SK-N-SH (cell line): ENCODE measurements around the gene ZKSCAN5.

ENCODE experiments used
- JUND ChIP-seq: IDR thresholded peaks from 2 replicates; pipeline ENCODE4 v1.4.0; 2012
- USF1 ChIP-seq: IDR thresholded peaks from 2 replicates; pipeline ENCODE4 v1.4.0; 2012; ENCODE audit warnings: low read depth, borderline replicate concordance

- TF ChIP-seq JUND (no peak), USF1 (no peak)
These were observed 36.0 kb upstream of the ZKSCAN5 start for GRCh38 chr7:99468336-99468918.
